Prostate gland (tissue), 2 donors: ENCODE results near the gene CEBPG. TPM values are rescaled to one million over a fixed set of nuclear protein-coding genes. Genes with fewer than 3 reads are reported as not detected.
A peak's percentile ranks its signal among the peaks of the same experiment; 100 is the strongest.

Experiments used
- DNase-seq: peaks from one replicate; pipeline ENCODE4 v3.0.0-alpha.2; 2019; ENCODE audit warnings: low spot score
- H3K27ac ChIP-seq, 2 donors: fragments of 200-600 bp; sonication (generic); 2 replicates each; pipeline ENCODE4 v1.5.1; 2017 to 2019
- H3K27me3 ChIP-seq: fragments of 200-600 bp; sonication (generic); replicated peaks from 2 replicates; pipeline ENCODE4 v1.5.1; 2019; ENCODE audit not compliant: insufficient read depth
- H3K36me3 ChIP-seq, 2 donors: fragments of 200-600 bp; sonication (generic); 1 replicate in 1 of 2; 2 replicates in 1 of 2; pipeline versions ENCODE4 v1.5.1 to v1.8.1; 2017 to 2019
- H3K4me1 ChIP-seq: fragments of 200-600 bp; sonication (generic); replicated peaks from 2 replicates; pipeline ENCODE4 v1.5.1; 2019
- H3K4me3 ChIP-seq, 2 donors: fragments of 200-600 bp; sonication (generic); 2 replicates each; pipeline ENCODE4 v1.5.1; 2017 to 2019
- H3K9me3 ChIP-seq: fragments of 200-600 bp; sonication (generic); 2 replicates; pipeline ENCODE4 v1.5.1; 2017
- POLR2A ChIP-seq: fragments of 450-650 bp; IDR thresholded peaks from one replicate; pipeline ENCODE4 v1.6.1; 2016; ENCODE audit warnings: antibody characterized with exemption, mild to moderate bottlenecking
- POLR2AphosphoS5 ChIP-seq: sonication (generic); formaldehyde crosslinking; IDR thresholded peaks from one replicate; pipeline ENCODE4 v1.6.1; 2017; ENCODE audit warnings: antibody characterized with exemption
- WGBS: methylation state at CpG from one replicate; pipeline ENCODE4 v1.1.5; 2018; 5-methylcytosine and 5-hydroxymethylcytosine counted together
- intact Hi-C: fragments of 100-400 bp; cut with DNase I; formaldehyde crosslinking; loops from one replicate; pipeline ENCODE4 v1.14.2; 2022
- total RNA-seq, 2 donors: library from RNA; depleted of rRNA; stranded (reverse); fragments of >200 nt; gene quantifications; one replicate each; pipeline ENCODE4 v1.1.0, GENCODE V29; 2016
- TF ChIP-seq, protein P1 (sequence below), 4 experiments: fragments of 200-600 bp in 2 of 4; fragments of 450-650 bp in 2 of 4; sonication (generic) in 2 of 4; IDR thresholded peaks; 1 replicate in 3 of 4; 2 replicates in 1 of 4; pipeline ENCODE4 v1.5.1; 2016 to 2019; ENCODE audit warnings: antibody characterized with exemption in 4 of 4, mild to moderate bottlenecking in 2 of 4, moderate library complexity in 2 of 4

CEBPG gene
- total RNA-seq, 2 donors from 2014 or later, result 15.7 to 19.7 TPM

GRCh38 chr19:33428627-33429125 is 55.2 kb downstream of the CEBPG start:
- 87% methylated on average over 5 of the region's 5 CpGs for WGBS
- intact Hi-C loops, result no loop called here

DNA sequence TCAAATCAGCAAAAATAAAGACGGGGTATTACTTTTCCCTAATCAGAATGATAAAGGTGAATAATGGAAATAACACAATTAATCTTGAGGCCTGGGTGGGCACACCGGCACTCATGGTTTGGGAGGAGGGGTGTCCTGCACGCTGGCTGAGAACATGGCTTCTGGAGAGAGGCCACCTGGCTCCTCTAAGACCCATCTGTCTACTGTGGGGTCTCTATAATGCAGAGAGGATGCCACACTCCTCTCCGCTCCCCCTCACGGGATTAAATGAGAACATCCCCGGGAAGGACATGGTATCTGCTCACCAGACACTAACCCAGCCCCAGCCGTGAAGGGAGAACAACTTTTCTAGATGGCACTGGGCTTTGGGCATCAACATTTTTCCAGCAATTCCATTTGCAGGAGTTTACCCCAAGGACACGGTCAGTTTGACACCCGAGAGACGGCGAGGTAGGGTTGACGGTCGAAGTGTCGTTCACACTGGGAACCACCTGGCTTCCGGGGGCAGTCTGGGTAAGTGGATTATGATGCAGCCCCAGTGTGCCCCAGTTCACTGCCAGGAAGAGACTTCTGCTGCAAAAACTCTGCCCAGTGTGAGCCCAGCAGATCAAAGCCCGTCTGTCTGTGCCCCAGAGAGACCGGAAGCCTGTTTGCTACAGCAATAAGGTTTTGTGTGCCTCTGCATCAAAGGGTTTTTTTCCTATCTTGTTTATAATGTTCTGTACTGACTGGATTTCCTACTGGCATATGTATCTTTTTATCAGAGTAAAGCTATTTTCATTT is 56.6 kb downstream of the CEBPG start:
- 68% methylated on average over 17 of the region's 17 CpGs for WGBS
- intact Hi-C loops, result loop anchor here (1.0 kb wide), 1 partner anchor 341 kb away; no protein-coding TSS in a partner anchor
- no peak for DNase-seq

More at GRCh38 chr19:33428627-33429125, 55.2 kb downstream of the CEBPG start:
- DNase-seq, result no peak
- Histone ChIP-seq H3K27ac (no peak overlapping the region), H3K4me3 (no peak overlapping the region), H3K4me1 (peaks cover 13% of the 10 kb centered on the region), H3K9me3 (no peaks in the 10 kb centered on the region), H3K36me3 (no peaks in the 10 kb centered on the region), H3K27me3 (no peaks in the 10 kb centered on the region)
- no peak for TF ChIP-seq POLR2AphosphoS5
- no peak for TF ChIP-seq POLR2A
- TF ChIP-seq, protein P1, sequence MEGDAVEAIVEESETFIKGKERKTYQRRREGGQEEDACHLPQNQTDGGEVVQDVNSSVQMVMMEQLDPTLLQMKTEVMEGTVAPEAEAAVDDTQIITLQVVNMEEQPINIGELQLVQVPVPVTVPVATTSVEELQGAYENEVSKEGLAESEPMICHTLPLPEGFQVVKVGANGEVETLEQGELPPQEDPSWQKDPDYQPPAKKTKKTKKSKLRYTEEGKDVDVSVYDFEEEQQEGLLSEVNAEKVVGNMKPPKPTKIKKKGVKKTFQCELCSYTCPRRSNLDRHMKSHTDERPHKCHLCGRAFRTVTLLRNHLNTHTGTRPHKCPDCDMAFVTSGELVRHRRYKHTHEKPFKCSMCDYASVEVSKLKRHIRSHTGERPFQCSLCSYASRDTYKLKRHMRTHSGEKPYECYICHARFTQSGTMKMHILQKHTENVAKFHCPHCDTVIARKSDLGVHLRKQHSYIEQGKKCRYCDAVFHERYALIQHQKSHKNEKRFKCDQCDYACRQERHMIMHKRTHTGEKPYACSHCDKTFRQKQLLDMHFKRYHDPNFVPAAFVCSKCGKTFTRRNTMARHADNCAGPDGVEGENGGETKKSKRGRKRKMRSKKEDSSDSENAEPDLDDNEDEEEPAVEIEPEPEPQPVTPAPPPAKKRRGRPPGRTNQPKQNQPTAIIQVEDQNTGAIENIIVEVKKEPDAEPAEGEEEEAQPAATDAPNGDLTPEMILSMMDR (IDR thresholded peaks at IDR 0.05), result no peak

DNA sequence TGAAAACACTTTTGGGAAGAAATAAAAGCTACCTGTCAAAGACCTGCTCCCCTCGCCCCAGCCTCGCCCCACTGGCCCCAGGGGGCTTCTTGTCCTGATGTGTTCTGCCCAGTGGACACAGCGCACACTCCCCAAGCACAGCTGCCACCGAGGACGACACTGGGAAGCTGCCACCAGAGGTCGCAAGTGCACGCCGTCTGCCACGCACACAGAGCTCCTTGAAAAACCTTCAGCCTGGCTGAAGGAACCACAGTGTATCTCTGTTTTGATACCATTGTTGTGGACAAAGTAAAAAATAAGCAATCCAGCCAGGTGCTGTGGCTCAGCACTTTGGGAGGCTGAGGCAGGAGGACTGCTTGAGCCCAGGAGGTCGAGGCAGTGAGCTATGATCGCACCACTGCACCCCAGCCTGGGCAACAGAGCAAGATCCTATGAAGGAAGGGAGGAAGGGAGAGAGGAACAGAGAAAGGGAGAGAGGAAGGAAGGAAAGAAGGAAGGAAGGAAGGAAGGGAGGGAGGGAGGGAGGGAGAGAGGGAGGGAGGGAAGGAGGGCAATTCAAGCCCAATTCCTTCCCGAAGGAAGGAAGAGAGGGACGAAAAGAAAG is 57.3 kb downstream of the CEBPG start:
- Histone ChIP-seq H3K27me3 (no peaks in the 10 kb centered on the region), H3K4me3 (no peak overlapping the region), H3K4me1 (peaks cover 13% of the 10 kb centered on the region), H3K27ac (no peak overlapping the region), H3K36me3 (no peaks in the 10 kb centered on the region), H3K9me3 (no peaks in the 10 kb centered on the region)
- intact Hi-C loops, result loop anchor here (1.0 kb wide), 1 partner anchor 341 kb away; no protein-coding TSS in a partner anchor
- peak; percentile 69 for DNase-seq
- WGBS, result 30% methylated on average over 13 of the region's 13 CpGs
- TF ChIP-seq POLR2A, result no peak
- TF ChIP-seq, protein P1 (IDR thresholded peaks at IDR 0.05), result peak; percentile 58 to 83 (median 80)

More for the DNA sequence above, 56.6 kb downstream of the CEBPG start:
- peaks cover 13% of the 10 kb centered on the region for H3K4me1 ChIP-seq
- H3K9me3 ChIP-seq, result no peaks in the 10 kb centered on the region
- no peak overlapping the region for H3K4me3 ChIP-seq
- H3K27ac ChIP-seq, result no peak overlapping the region
- no peaks in the 10 kb centered on the region for H3K27me3 ChIP-seq
- H3K36me3 ChIP-seq, result no peaks in the 10 kb centered on the region
- TF ChIP-seq POLR2AphosphoS5 (no peak), POLR2A (no peak)
- TF ChIP-seq, protein P1 (IDR thresholded peaks at IDR 0.05), result no peak

GRCh38 chr19:33432015-33432414 is 58.5 kb downstream of the CEBPG start:
- Histone ChIP-seq H3K9me3 (no peaks in the 10 kb centered on the region), H3K36me3 (no peaks in the 10 kb centered on the region), H3K27ac (no peak overlapping the region), H3K4me3 (no peak overlapping the region), H3K4me1 (peaks cover 13% of the 10 kb centered on the region), H3K27me3 (no peaks in the 10 kb centered on the region)
- DNase-seq, result no peak
- WGBS, result 7% methylated on average over 5 of the region's 5 CpGs
- TF ChIP-seq POLR2AphosphoS5, result no peak
- TF ChIP-seq, protein P1 (IDR thresholded peaks at IDR 0.05), result no peak
- intact Hi-C loops, result no loop called here

Other genes with a start within 250 kb of the CEBPG start
- 1 to 10 TPM in 1 of 2 donors, not detected in 1; 3.9 TPM for gene WDR88, start 241.6 kb upstream of the CEBPG start, total RNA-seq
- 10 to 100 TPM; 63.7 to 64.4 TPM for gene LRP3, start 179.4 kb upstream of the CEBPG start, total RNA-seq
- gene SLC7A10, start 147.9 kb upstream of the CEBPG start, total RNA-seq, result 1 to 10 TPM in 1 of 2 donors, not detected in 1; 3.5 TPM
- 10 to 100 TPM; 25.2 to 58.7 TPM for gene CEBPA, start 71.2 kb upstream of the CEBPG start, total RNA-seq
- gene PEPD, start 148.1 kb downstream of the CEBPG start, total RNA-seq, result 10 to 100 TPM; 74.0 to 89.9 TPM
- gene CHST8, start 248.2 kb downstream of the CEBPG start, total RNA-seq, result 1 to 10 TPM; 1.3 to 2.7 TPM